Stomach (tissue), 4 donors: ENCODE measurements around the gene KCTD3.

ENCODE experiments used
- CTCF ChIP-seq, 7 experiments: fragments of 450-650 bp in 4 of 7; fragments of 200-600 bp in 3 of 7; sonication (generic) in 3 of 7; IDR thresholded peaks; one replicate each; pipeline ENCODE4 v1.5.1; 2016 to 2019; ENCODE audit warnings: antibody characterized with exemption in 7 of 7, control low read depth in 2 of 7, mild to moderate bottlenecking in 1 of 7
- EP300 ChIP-seq: sonication (generic); formaldehyde crosslinking; IDR thresholded peaks from one replicate; pipeline ENCODE4 v1.6.1; 2017; ENCODE audit warnings: antibody characterized with exemption
- POLR2A ChIP-seq, 4 donors: fragments of 450-650 bp; IDR thresholded peaks; one replicate each; pipeline ENCODE4 v1.6.1; 2016; ENCODE audit warnings: antibody characterized with exemption in 4 of 4, control low read depth in 2 of 4, mild to moderate bottlenecking in 1 of 4, moderate library complexity in 1 of 4

DNA sequence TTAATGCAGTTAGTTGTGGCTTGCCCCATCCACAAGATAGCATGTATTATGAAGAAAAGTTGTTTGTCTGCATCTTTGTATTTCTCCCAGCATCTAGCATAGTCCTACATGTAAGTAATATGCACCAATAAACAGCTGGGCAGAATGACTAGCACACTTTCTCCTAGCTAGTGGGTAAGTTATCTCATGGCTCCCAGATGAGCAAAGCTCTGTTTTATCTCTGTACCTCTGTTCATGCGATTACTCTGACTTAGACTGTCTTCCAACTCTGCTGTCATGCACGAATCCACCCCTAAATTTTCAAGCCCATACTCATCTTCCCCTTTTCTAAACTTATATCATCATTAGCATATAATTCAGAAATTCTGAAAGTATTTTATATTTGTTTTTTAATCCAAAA is 37.5 kb upstream of the KCTD3 start:
- TF ChIP-seq CTCF (IDR thresholded peaks at IDR 0.05), result no peak
- no peak for TF ChIP-seq POLR2A (IDR thresholded peaks at IDR 0.05)
- no peak for TF ChIP-seq EP300
